ENCODE data around the gene PKP1.
"Not testable (repeated sequence)": the region's sequence is repeated elsewhere in the genome, so short reads cannot be mapped to it uniquely, and the experiment has no call there.

Gene PKP1

DNA sequence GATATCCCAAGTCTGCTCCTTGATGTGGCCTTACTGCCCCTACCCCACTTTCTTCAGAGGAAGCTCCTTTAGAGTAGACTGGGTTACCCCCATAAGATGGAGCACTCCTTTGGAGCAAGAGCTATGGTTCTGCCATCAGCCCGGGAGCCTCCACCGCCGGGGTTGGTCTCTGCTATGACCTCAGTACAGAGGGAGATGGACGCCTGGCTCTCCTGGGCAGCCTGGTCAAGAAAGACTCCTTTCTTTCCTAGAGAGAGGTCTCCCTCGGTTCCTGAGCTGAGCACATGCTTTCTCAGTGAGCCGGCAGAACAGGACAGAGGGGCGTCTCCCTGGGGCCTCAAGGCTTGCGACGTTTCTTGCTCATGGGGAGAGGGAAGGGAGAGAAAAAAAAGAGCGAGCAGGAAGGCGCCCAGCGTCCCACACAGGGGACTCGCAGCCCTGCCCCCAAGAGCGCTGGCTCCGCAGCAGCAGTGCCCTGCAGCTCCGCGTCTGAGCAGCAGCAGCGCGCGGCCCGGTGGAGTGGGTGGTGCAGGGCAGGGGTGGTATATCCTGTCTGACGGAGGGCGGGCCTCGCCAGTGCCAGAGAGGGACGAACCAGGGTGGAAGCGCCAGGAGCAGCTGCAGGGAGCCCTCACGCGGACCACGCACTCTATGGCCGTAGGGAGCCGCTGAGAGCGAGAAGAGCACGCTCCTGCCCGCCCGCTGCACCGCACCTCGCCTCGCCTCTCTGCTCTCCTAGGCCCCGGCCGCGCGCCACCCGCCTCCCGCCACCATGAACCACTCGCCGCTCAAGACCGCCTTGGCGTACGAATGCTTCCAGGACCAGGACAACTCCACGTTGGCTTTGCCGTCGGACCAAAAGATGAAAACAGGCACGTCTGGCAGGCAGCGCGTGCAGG is at the start of gene PKP1:
PKP1 (plus strand) TSS at position 576 of the 899 bp plus-strand sequence; CDS start at position 773, 197 bp downstream.
- DNase-seq: no peak

DNA sequence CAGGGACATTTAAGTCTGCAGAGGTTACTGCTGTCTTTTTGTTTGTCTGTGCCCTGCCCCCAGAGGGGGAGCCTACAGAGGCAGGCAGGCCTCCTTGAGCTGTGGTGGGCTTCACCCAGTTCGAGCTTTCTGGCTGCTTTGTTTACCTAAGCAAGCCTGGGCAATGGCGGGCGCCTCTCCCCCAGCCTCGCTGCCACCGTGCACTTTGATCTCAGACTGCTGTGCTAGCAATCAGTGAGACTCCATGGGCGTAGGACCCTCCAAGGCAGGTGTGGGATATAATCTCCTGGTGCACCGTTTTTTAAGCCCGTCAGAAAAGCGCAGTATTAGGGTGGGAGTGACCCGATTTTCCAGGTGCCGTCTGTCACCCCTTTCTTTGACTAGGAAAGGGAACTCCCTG is 43.7 kb upstream of the PKP1 start:
- not testable (repeated sequence) for DNase-seq

DNA sequence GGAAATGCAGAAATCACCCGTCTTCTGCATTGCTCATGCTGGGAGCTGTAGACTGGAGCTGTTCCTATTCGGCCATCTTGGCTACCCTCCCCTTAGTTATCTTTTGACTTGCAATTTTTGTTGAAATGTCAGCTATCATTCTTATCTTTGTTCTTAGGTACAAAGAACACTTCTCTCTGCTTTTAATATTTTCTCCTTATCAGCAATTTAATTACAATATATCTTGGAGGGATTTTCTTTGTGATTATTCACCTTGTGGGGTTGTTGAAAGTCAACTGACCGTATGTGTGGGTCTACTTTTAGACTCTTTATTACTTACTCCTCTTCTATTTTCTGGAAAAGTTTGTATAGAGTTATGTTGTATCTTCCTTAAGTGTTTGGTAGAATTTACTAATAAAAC is 43.1 kb upstream of the PKP1 start:
- DNase-seq: no peak

DNA sequence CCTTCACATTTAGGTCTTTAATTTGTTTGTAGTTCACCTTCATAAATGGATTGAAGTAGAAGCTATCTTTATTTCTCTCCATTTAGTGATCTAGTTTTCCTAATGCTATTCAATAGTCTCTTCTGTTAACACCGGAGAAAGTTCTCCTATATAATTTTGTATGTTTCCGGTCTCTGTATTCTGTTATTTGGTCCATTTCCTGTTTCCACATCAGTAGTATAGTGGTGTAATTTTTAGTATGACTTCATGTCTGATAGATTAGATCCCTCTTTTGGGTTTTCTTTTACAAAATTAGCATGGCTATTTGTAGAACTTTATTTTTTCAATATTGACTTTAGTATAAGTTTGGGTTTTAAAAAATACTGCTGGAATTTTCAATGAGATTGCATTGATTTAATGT is 41.6 kb upstream of the PKP1 start:
- DNase-seq: no peak

GRCh38 chr1:201245082-201245481 is 38.2 kb upstream of the PKP1 start:
- no peak for DNase-seq

DNA sequence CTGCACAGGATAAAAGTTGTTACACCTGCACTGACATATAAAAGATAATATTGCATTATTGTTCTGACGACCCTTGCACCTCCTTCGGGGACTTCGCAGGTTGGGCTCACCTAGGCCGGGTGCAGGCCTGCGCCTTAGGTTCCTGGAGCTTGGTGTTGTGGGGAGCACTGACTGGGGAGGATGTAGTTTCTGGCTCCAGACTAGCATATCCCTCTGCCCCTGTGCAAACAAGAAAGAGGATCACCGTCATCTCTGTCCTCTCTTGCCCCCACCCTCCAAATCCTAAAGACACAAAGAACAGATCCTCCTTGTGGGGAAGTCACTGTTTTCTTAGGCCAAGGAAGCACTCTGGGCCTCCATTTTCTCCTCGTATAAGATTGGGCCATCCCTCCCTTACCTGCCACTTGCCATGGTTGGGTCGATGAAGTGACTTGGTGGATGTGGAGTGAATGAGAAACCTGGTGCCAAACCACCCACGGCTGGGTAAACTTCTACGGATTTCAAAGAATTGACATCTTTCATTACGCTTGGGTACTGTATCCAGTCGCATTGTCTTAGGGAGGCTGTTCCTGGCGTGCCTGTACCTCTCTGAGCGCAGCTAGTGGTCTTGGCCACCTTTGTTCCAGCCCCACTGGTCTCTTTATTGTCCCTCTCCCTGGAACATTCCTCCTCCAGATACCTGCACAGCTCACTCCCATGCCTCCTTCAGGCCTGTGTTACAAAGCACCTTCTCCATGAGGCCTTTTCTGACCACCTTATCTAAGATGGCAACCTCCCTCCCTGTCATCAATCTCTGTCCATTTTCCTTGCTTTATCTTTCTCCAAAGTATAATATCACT is 34.4 kb upstream of the PKP1 start:
- DNase-seq: no peak

- no peak for DNase-seq
These were observed 32.8 kb upstream of the PKP1 start for GRCh38 chr1:201250326-201251011.

DNA sequence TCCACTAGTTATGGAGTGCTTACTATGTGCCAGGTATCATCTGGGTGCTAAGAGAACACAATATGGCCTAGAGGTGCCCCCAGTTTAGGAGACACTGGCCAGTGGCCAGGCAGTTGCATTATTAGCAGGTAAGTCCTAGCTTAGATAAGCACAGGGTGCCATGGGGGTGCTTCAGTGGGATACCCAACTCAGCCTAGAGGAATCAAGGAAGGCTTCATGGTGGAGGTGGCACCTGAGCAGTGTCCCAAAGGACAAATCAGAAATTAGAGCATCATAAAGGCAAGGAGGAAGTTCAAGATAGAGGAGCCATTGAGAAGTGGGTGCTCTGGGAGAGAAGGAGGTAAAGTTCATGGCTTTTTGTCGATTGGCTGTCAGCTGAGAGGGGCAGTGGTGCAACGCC is 31.9 kb upstream of the PKP1 start:
- DNase-seq: no peak

DNA sequence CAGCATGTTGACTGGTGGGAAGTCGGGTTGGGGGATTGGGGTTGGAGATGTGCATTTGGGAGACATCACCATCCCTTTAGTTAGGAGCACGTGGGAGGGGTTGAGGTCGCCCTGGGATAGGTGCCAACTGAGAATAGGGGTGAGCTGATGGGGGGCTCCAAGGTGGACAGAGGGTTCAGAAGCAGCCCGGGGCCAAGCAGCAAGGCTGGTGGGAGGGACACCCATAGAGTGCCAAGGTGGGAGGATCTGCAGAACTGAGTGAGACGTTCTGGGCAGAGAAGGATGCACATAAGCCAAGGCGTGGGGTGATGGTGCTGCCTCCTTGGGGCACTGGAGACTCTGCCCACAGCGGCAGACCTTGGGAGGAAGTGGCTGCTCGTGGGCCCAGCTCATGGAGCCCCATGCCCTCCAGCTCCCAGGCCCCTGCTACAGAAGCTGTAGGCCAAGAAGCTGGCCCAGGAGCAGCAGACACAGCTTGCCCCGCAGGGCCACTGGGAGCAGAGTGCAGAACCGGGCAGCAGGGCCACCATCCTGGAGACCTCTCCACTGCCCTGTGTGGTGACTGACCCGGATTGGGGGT is 31.4 kb upstream of the PKP1 start:
- DNase-seq: no peak

DNA sequence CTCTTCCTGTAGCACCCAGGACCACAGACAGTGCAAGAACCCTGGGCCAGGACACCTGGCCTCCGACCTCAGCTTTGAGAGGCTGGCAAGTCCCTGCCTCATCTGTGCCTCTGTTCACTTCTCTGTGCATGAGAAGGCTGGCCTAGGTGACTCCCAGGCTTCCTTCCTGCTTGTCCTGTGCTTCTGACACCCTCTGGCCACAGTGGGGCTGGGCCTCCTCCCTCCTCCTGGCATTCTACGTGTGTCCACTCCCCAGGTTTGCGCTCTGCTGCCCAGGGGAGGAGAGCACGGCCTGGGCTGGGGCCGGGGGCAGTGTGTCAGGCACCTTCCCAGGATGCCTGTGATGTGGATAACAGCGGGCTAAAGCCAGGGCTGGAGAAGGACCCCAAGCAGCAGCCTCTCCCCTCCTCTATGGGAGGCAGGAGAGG is 30.3 kb upstream of the PKP1 start:
- DNase-seq: no peak

DNA sequence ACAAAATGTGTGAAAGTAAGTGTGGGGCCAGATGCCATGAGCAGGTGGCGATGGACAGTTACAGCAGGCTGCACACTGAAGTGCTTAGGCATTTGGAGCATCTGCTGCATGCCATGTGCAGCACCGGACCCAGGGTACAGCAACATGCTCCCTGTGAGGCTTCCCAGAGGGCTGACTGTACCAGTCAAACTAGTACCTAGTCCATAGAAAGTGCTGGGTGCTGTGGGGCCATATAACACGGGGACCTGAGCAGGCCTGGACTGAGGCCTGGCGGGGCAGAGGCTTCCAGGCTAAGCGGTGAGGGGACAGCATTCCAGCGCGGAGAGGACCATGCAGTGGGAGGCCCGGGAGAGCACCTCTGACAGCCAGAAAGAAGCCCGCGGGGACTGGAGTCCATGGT is 29.9 kb upstream of the PKP1 start:
- DNase-seq: no peak

DNA sequence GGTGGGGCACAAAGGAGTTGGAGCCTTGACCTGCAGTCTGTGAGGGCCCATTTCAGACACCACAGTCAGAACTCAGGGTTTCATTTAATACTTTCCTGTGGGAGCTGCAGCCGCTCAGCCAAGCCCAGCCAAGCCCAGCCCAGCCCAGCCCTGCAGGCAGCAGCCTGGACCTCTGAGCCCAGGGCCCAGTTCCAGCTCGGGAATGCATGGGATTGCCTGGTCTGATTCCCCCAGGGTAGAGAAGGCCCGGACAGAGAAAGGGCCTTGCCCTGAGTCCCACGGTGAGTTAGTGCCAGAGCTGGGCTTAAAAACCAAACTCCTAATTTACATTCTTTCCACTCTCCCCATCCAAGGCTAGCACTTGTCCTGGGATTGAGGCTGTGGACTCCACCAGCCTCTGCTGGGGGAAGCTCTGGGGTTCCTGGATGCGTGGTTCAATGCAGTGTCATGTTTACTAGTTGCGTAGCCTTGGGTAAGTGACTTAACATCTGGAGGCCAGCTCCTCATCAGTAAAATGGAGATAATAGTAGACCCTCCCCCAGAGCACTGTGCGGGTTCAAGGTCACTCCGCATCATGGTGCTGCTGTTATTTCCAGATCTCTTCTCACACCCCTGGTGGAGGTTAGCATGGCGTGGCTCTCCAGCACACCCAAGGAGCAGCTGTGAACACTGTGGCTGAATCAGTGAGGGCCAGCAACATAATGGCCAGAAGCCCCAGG is 29.2 kb upstream of the PKP1 start:
- no peak for DNase-seq

DNA sequence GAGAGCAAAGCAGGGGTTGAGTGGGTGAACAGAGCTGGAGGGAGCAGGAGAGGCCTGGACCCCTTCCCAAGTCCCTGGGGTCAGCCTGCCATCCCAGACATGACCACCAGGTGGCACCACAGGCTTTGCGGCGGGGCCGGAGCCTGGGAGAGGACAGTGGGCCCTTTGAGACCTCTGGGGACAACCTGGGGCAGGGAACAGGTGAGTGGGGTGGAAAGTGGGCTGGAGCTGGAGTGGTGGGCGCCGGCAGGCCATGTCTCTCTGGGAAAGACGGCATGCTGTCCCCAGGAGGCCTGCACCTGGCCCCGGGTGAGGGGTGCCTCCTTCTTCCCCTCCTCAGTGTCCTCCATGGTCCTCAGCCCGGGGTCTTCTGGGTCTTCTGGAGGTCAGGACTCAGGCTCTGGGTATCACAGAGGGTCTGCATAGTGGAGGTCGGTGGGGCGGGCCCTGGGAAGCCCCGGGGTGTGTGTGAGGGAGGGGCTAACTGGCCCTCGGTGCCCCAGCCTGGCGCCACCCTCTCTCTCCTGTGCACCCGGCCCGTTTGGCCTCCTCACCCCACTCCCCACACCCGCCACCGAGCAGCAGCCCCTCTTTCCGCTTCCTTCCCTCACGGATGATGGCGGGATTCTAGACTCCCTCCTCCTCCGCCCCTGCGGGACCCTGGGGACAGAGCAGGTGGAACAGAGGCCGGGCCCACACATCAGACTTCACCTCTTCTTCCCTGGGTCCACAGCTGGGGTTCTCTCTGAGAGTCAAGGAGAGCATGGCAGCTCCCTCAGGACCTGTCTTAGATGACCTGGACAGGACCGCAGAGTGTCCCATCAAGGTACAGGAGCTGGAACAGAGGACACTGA is 28.5 kb upstream of the PKP1 start:
- peak; percentile 40 for DNase-seq

- no peak for DNase-seq
These were observed 27.6 kb upstream of the PKP1 start for GRCh38 chr1:201255479-201256362.

- DNase-seq: not testable (repeated sequence)
These were observed 25.2 kb upstream of the PKP1 start for GRCh38 chr1:201258132-201258531.

- no peak for DNase-seq
These were observed 24.5 kb upstream of the PKP1 start for GRCh38 chr1:201258763-201259230.

- DNase-seq: no peak
These were observed 23.6 kb upstream of the PKP1 start for GRCh38 chr1:201259476-201260235.

DNA sequence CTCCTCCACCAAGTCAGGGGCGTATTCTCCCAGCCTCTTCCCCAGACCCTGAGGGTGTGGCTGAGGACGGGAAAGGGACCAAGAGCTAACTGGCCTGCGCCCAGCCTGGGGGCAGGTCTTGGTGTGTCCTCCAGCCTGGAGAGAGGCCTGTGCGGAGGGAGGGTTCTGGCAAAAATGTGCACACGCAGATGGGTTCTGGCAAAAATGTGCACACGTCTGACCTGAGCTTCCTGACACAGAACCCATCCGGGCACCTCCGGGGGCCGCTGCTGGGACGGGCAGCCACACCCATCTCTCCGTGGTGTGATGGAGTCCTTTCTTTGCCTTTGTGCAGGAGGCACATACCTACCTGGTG is 23.1 kb upstream of the PKP1 start:
- DNase-seq: no peak

- no peak for DNase-seq
These were observed 22.5 kb upstream of the PKP1 start for GRCh38 chr1:201260648-201261311.
